GM21526 (cell line): Measurements from ENCODE around the gene CLEC16A.

Experiments
- ATAC-seq: cut with Tn5 transposase; IDR thresholded peaks from one replicate; pipeline ENCODE4 v1.9.1; 2021; ENCODE audit warnings: moderate library complexity; ENCODE audit not compliant: unreplicated experiment, low FRiP score

Gene CLEC16A

DNA sequence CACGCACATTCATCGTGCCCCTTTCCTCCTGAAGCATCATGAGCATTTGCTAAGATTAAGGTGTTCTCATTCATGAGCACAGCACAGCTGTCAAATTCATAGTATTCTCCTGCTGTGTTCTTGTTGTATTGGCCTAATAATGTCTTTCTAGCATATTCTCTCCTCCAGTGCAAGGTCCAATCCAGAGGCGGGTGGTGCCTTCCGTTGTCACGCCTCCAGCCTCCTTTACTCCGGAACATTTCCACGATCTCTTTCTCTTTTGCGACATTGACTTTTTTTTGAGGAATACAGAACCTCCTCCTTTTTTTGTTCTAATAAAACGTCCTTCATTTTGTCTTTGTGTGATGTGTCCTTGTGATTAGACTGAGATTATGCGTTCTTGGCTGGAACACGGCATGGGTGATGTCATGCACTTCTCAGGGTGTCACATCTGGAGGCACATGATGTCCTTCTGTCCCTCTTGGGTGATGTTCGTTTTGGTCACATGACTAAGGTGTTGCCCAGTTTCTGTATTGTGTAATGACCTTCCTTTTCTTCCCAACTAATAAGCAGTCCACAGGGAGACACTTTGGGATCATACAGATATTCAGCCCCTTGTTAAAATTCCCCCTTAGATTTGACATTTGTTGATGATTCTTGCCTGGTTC is 66.3 kb downstream of the CLEC16A start:
- no peak for ATAC-seq

DNA sequence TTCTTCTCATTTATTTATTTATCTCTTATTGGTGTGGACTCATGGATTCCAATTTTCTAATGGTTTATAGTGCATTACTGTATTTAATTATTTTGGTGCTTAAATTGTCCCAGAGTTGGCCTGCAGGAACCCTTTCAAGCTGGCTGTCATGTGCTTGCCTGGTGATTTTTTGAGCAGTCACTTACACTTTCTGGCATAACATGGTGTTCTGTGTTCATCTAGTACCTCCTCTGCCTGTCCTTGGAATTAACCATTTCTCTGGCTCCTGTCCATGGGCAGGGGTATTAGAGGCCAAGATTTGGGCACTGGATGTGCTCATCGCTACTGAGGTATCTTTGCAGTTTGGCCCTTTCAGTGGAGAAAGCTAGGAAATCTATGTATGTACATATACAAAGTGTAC is 67.0 kb downstream of the CLEC16A start:
- ATAC-seq, result no peak

DNA sequence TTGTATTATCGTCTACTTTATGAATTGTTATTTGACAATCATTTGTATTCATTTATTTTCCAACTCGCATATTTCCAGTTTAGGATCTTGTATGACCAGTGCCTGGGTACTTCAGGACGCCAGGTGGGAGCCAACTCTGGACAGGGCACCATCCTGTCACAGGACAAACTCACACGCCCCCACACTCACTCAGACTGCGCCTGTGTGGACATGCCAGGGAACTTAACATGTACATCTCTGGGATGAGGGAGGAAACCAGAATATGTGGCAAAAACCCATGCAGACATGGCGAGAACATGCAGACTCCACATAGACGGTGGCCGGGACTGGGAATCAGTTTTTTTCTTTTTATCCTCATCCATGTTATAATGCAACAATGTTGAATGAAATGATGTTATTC is 68.5 kb downstream of the CLEC16A start:
- ATAC-seq, result no peak

DNA sequence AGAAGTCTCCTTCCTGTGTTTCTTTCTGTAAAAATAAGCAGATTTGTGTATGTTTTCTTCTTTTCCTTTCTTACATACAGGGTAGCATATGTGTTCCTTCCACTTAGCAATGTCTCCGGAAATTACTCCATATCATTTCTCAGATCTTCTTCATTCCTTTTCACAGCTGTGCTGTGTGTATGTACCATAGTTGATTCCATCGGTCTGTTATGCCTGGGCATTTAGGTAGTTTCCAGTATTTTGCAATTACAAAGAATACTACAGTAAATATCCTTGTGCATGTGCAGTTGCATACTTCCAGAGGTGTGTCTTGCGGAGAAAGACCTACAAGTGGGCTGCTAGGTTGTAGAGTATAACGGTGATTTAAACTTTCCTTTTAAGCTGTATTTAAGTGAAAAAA is 69.8 kb downstream of the CLEC16A start:
- ATAC-seq, result no peak

DNA sequence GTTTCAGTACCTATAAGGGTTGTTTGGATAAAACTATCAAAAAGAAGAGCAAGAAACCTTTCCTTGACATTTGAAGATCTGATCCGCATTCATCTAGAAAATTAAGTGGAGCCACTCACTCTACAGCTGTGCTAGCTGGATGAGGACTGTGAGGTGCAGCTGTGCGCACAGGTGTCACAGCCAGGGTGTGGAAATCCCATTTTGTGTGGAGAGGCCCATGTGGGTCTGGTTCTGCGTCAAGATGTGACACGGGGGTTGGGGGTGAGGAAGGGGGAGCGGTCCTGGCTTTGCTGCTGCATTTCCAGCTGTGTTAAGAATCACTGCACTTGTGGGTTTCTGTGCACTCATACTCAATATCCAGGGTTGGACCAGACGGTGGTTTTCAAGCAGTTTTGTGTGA is 70.7 kb downstream of the CLEC16A start:
- no peak for ATAC-seq

DNA sequence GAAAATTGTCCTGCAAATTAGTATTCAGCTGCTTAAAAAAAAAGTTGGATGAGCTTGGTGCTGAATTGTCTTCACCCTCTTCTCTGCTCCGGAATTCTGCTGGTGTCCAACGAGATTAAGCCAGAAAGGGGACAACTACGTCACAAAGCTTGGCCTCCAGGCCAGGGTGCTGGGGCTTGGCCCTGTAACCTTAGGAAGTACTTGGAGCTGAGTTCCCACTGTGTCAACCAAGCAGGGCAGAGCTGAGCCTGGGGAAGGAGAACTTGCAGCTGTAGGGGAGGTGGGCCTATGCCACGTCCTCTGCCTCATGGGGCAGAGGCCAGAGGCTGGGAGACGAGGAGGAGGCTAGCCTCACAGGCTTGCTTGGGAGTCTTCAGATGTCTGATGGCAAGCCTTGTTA is 71.2 kb downstream of the CLEC16A start:
- no peak for ATAC-seq

DNA sequence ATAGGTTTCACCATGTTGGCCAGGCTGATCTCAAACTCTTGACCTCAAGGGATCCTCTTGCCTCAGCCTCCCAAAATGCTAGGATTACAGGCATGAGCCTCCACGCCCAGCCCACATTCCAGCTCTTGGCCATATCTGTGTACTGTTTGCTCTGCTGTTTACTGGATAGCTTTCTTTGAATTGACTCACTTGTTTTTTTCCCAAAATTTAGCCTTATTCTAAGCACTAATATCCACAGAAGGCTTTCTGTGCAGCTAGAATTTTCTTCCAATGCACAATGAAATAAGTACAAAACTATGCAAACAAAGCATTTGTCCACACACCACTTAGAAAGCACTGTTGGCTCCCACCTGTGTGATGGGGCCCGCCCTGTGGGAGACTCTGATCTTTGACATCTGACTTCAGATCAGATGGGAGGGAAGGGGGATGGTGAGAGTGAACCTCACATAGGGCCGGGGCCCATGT is 72.2 kb downstream of the CLEC16A start:
- no peak for ATAC-seq

DNA sequence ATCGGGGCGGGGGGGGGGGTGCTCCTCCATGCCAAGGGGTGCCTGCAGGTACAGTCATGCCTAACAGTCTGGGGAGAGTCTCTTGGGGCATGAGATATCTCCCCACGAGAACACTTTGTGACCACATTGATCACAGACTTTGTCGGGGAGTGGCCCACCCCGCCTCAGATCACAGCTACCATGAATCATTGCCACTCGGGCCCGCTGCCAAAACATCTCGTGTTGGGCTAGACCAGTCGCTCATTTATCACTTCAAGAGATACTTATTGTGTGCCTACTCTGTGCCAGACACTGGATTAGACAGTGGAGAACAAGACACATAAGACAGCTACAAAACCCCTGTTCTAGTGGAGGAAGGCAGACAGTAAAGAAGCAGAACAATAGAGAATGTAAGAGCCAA is 72.6 kb downstream of the CLEC16A start:
- ATAC-seq, result no peak

DNA sequence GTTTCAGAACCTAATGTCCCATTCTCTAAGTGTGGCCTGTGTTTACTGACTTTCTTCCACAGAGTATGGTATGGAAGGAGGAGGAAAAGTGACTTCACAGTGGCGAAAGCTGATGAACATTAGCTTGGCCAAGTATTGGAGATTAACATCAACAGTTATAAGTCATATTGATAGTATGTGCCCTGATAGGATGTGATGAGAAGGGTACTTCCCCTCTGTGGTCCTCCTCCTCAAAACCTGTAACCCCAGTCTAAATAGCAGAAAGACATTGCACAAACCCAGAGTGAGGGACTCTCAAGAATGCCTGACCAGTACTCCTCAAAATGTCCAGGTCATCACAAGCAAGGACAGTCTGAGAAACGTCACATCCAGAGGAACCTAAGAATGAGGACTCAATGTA is 73.1 kb downstream of the CLEC16A start:
- ATAC-seq, result no peak

DNA sequence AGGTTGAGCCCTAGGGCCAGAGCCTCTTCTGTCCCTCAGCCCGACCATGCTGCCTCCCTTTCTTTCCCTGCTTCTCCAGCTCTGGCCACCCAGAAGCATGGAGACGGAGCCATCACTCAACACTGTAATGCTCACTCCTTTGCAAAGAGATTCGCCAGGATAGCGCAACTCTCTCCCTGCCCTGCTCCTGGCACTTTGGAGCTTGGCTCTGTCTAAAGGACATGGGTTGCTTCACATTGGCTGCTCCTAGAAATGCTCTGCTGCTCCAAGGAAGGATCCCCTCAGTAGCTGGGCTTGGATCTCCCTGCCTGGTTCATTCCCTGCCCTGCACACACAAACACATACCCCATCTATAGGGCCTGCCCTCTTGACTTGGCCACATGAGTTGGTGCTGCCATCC is 76.0 kb downstream of the CLEC16A start:
- ATAC-seq, result no peak

DNA sequence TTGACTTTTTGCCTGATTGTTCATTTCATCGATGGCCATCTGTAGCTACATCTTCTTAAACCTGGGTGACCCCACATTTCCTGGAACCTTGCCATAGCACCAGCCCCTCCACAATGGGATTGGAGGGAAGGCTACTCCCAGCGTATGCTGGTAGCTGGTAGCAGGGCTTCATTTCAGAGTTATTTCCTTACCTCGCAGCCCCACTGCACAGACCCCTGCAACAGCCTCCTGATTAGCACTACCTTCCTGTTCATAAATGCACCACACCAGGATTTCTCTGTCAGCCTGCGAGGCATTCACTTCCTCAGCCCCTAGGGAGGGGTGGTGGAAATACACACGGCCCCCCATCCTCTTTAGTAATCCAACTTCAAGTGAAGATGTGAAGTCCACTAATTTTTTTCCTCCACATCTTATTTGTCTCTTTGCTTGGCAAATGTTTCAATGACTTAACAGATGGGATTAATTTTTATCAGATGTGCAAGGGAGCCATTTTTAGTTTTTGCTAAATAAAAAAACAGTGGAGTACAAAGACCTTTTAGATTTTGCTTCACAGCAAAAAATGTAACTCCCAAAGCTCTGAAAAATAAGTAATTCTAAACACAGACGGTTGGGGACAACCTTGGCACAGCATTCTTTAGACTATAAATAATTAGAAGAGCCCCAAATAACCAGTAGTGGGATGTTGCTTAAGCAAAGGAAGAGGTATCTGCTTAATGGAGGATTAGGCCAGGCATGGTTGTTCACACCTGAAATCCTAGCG is 76.6 kb downstream of the CLEC16A start:
- ATAC-seq, result no peak

DNA sequence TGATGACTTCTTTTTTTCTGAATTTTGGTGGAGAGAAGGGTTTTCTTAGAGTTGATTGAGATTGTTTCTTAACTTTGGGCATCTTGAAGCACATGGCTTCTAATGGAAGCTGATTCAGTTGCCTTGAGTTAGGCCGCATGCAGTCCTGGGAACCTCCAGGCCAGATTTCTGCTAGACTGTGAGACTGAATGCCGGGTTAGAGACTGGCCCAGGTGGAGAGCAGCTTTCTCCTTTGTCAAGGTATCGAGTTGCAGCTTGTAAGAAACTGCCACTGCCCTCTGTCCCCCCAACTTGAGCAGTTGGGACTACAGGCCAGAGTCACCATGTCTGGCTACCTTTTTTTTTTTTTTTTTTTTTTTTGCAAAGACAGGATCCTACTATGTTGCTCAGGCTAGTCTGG is 77.6 kb downstream of the CLEC16A start:
- ATAC-seq, result no peak

DNA sequence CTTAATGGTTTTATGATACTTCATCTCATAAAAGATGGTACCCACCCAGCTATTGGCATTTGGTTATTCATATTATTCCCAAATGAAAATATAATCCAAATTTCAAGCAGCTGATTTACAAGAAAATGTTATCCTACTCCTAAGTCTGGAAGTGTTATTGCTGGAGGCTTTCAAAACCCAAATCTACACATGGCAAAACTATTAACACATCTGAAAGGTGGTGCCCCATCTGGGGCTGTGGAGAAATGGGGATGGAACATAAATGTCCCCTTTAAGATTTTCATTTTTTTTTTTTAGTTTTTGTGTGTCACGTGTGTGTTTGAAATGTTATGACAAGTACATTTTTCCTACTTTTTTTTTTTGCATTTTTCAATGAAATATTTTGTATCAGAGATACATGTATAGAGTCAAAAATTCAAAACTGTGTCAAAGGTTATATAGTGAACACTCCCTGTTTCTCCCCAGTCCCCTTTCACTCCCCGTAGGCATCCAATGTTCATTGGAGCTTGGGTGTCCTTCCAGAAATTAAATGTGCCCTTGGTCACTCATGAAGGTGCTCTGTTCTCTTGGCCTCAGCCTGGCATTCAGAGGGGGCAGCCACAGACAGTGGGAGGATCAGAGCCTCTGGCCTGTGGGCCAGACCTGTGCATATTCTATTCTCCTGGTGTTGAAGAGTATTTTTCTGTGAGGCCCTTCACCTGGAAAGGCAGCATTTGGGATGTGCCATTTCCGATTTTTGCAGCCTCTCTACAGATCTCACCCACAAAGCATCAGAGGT is 79.1 kb downstream of the CLEC16A start:
- ATAC-seq, result no peak

DNA sequence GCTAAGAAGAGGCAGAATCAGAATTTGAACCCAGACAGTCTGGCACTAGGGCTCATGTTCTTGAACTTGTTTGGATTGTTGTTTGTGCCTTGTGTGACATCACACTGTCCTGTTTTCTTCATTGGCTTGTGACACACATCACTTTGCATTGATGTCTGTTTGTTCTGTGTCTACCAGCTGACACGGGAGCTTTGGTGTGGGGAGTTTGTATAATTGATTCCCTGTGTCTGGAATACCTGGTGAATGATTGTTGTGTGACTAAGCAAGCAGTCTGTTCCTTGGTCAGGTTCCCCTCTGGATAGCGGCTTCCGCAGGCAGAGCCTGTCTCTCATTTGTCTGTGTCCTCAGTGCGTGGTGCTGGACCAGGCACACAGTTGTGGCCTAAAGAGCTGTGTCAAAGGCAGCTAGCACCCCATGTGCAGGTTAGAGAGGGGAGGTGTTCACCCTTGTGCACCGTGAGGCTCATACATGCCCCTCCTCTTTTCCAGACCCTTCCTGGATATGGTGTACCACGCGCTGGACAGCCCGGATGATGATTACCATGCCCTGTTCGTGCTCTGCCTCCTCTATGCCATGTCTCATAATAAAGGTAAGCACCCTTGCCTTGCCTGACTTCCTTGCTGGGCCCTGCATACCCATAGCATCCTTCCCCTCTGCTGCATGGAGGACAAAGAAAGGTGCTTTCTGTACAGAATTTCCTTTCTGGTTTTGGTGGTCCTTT is 80.1 kb downstream of the CLEC16A start:
- no peak for ATAC-seq

DNA sequence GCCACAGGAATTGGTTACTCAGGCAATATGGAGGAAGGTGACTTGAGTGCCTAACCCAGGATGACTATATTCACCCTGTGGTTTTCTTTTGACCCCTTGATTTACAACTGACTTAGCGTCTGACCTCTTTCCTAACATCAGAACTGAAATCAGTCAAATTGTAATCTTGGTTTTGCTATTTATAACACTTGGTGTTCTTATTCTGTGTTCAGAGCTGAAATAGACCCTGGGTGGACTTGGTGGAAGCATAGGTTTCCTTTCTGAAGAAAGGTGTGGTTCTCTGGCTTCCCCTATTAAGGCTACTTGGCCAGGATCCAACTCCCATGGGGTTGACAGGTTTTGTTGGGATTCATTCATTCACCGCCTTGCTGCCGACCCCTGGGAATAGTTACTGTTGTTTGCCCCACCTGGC is 80.8 kb downstream of the CLEC16A start:
- no peak for ATAC-seq

DNA sequence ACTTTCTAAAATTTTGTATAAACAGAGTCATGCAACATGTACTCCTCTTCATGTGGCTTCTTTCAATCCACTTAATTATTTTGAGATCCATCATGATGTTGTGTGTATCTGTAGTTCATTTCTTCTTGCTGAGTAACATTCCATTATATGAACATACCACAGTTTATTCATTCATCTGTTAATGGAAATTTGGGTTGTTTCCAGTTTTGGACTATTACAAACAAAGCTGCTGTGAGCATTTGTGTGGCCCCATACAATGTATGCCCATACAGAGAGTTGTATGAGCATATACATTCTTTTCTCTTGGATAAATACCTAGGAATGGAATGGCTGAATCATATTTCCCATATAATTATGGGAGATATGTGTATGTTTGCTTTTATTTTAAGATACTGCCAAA is 85.6 kb downstream of the CLEC16A start:
- no peak for ATAC-seq

DNA sequence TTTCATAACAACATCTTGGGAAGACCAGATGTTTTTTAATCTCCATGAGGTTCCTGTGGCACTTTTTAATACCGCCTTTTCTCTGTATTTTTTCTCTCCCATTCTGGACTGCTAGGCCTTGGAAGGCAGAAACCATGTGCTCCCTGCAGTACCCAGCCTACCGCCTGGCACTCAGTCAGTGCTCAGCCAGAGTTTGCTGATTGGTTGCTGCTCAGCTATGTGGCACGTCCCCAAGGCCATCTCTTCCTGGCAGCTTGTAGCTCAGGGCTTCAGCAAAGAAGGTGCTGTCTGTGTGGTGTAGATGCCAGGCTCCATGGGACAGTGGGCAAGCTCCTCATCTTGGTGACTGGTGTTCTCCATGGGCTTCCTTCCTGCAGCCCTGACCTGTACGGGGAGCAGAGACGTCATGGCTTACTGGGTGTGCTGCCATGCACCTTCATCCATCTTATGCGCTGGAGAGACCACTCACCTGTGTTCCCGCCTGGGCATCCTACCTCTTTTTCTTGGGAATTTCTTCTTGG is 86.7 kb downstream of the CLEC16A start:
- ATAC-seq, result no peak

DNA sequence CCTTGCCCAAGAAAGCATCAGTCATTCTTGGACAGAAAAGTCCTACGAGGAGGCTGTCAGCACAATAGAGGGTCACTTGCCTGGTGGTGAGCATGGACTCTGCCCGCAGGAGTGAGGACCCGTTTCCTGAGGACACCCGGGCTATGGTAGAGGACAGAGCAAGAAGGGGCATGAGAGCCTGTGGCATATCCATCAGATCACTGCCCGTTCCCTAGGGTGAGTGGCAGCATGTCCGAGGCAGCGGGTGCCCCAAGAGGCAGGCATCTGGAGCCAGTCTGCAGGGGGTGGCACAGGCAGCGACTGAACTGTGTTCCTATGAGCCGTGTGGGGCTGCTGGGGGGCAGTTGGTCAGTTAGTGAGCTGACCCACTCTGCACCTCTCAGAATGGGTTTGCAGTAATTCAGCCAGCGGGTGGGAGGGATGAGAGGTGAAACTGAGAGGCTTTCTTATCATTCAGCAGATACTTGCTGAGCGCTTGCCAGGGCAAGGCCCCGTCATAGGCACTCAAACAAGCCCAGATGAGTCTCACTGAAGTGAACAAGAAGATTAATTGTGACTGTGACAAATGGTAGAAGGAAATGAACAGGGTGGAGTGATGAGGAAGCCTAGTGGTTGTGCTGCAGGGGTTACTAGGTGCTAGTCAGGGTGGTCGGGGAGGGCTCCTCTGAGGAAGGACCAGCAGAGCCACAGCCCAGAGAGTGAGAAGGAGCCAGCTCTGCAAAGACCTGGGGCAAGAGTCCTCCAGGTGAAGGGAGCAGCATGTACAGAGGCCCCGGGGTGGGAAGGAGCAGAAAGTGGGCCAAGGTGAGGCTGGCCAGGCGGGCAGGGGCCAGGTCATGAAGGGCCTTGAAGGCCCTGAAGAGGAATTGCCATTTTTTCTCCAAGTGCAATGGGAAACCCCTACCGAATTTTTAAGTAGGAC is 87.9 kb downstream of the CLEC16A start:
- no peak for ATAC-seq

DNA sequence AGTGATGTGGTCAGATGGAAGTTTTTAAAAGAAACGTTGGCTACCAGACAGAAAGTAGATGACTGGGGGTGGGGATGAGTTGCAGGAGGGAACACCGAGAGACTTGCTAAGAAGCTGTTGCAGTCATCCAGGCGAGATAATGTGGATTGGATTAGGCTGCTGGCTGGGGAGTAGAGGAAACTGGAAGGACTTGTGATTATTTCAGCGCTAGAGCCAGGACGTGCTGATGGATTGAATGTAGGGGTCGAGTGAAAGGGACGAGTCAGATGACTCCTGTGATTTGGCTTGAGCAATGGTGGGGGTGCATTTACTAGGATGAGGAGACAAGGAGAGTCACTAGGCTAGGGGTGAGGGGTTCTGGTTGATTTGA is 88.5 kb downstream of the CLEC16A start:
- no peak for ATAC-seq
